NCI-H748 treated with DMSO at 0.1 percent for 48 hours (cell line): ENCODE measurements around the gene SH3PXD2A.
"Not testable (repeated sequence)": the region's sequence is repeated elsewhere in the genome, so short reads cannot be mapped to it uniquely, and the experiment has no call there.

Source experiments
- DNase-seq: peaks from one replicate; lab custom pipeline; 2025; lab: John Stamatoyannopoulos, UW

Gene SH3PXD2A

DNA sequence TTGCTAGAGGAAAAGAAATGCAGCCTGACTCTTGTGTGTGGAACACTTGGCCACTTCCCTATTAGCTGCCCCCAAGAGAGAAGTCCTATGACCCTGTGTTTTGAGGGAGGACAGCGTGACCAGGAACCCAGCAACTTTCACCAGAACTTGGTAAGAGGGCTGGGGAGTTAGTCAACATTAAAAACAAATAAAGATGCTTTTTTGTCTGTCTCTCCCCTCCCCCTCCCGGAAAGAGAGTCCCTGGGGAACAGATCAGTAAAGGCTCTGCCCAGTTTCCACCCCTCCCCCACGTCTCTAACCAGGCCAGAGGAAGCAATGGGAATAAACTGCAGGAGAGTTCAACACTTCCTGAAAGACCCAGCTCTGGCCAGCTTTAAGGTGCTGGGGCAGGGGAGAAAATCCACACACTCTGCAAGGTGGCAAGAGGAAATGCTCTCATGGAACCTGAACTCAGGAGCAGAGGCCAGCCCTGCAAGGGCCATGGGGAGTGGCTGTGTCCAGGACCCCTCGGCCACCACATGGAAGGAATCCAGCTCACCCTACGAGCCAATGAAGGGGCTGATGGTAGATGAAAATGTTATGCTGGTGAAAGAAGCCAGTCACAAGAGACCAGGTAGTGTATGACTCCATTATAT lies 21.5 kb downstream of the SH3PXD2A start:
- DNase-seq, result no peak

DNA sequence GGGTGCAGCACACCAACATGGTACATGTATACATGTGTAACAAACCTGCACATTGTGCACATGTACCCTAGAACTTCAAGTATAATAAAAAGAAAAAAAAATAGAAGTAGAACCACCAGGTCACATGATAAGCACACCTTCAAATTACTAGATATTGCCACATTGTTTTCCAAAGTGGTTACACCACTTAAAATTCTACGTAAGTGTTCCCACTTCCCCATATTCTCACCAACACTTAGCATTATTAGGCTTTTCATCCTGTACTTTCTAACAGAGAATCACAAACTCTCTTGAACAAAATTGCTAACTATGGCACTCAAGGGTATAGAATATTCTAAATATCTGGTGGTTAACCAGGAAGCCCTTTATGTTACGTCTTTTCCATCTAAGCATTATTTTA lies 22.6 kb downstream of the SH3PXD2A start:
- DNase-seq, result no peak

DNA sequence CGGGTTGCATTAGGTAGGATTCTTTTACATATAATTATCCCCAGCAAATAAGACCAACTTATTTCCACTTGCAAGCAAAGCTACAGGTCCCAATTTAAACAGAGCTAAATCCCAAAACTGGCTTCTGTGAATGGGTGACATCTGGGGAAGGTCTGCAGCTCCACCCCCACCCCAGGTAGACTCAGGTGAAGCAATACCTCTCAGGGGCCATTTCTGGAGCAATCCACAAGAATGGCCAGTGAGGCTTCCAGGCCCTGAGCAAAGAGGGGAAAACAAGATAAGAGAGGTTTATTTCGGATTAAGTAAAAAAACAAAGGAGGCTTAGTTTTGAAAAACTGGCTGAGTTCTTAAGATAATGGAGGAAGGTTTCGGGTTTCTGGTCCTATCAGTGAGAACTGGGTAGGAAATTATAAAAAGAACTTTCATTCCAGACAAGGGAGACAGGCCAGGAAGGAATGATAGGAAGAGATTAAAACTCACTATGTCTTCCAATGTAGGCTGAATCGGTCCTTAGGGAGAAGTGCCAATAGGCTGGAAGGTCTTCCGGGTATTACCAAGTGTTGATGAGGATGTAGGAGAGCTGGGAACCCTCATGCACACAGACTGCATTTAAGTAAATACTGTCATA lies 25.4 kb downstream of the SH3PXD2A start:
- DNase-seq, result no peak

DNA sequence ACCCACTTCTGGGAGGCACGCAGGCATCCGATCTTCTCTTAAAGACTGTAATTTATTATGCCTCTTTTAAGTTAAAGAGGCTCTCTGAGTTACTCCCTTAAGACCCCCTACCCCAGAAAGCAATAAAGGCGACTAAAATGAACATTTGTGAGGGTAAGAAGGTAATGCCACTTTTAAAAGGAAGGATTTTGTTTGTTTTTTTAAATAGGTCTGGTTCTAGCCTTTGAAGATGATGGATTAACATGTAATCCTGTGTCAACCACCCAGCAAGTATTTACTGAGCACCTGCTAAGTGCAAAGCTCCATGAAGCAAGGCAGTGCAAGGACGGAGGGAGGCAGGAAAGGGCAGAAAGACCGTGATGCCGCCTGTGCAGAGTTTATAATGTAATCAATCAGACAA lies 26.1 kb downstream of the SH3PXD2A start:
- no peak for DNase-seq

DNA sequence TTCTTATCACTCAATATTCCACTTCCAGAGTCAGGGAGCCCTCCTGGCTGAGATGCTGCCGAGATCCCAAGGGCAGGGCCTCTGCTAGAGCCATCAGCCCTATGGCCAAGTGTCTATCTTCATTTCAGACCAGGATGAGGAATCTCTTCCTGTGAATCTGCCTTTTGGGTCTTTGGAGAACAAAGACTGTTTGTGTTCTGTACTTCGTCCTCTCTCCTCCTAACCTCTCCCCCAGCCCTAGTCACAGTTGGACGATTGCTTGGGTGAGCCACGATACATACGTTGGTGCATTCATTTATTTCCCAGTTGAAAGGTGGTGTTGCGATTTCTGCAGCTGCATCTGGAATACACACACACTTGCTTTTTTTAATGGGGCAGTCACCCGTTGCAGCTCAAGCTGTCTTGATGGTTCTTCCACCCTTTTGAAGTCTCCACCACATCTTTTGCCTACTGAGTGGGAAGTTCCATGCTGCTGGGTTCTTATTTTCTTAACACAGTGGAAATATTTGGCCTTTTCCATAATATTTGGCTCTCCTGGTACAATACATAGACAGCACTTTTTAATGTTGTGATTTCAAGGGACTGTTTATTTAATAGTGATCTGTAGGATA lies 26.7 kb downstream of the SH3PXD2A start:
- DNase-seq, result no peak

DNA sequence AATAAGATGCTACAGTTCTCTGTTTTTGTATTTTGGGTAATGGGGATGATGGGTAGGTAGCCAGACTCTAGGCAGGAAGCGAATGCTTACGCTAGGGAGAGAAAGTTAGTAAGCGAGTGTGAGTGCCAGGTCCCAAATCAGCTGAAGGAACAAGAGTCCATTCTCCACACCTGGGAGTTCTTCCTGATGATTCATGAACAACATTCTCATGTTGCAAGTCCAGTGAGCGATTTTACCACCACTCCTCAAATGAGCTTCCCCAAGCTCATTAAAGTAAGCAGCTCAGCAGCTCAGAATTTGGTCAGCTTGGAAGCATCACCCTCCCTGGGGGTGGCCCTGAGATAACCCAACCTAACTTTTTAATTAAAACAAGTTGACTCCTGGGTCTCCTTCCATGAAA lies 27.3 kb downstream of the SH3PXD2A start:
- DNase-seq, result no peak

DNA sequence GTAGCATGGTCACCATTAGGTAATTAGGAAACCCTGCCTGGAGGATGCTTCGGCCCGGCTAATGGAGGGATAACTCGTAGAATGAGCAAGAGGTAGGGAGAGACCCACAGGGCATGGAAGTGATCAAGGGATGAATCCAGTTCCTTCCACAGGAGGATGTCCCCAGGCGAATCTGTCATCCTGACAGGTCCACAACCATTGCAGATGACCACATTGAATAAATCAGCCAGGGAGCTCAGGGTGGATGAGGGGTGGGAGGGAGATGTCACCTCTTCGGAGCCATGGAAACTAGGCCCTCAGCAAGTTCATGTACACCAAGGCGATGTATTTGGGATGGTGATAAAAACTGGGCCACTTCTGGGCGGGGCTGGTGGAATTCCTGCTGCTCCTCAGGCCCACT lies 28.5 kb downstream of the SH3PXD2A start:
- no peak for DNase-seq

DNA sequence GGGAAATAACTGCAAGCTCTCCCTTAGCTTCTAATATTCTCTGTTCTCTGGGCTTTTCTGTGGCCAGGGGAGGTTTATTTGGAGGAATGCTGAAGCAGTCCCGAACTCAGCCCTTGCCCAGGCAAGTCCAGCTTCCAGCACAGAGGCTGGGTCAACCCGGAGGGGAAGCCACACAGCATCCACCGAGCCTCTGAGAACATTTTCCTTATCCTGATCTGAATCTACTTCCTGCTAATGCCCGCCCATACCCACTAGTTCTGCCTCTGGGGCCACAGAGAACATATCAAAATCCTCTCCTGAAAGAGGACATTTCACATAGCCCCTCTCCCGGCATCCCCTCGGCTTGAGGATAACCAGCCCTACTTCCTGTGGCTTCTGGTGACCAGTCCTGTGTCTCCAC lies 31.1 kb downstream of the SH3PXD2A start:
- DNase-seq, result no peak

DNA sequence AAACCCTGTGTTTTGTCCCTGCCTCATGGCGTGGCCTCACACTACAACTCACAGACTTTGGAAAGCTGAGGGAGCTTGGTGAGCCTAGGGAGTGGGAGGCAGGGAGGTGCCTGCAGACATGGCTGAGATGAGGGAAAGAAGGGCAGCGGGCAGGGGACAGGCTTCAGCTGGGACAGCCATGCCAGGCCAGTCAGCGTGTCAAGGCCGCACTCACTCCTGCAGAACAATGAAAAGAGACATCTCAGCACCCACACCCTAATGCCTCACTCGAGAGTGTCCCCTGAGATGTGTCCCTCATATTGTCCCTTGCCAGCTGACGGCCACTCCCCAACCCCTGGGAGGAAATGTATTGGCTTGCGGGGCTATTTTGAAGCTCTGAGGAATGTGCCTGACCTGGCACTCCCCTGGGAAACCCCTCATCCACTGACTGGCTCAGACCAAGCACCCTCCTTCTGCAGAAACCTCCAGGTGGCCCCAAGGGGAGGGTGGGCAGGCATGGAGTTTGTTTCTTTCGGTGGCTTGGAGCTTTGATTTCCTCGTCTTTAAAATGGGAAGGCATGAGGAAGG lies 31.6 kb downstream of the SH3PXD2A start:
- DNase-seq, result no peak

DNA sequence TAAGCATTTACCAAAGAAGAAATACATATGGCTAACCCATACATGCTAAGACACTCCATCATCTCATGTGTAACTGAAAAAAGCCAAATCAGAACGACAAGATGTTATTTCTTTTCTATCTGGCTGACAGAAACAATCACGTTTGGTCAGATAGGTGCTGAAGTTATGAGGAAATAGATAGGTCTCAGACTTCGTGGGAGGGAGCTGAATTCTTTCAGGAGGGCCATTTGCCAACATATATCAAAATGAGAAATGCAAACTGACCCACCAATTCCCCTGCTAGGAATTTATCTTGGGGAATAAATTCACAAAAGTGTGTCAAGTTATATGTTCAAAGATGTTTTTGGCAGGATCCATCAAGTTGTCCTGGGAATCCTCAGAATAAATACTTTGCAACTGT lies 32.6 kb downstream of the SH3PXD2A start:
- no peak for DNase-seq

DNA sequence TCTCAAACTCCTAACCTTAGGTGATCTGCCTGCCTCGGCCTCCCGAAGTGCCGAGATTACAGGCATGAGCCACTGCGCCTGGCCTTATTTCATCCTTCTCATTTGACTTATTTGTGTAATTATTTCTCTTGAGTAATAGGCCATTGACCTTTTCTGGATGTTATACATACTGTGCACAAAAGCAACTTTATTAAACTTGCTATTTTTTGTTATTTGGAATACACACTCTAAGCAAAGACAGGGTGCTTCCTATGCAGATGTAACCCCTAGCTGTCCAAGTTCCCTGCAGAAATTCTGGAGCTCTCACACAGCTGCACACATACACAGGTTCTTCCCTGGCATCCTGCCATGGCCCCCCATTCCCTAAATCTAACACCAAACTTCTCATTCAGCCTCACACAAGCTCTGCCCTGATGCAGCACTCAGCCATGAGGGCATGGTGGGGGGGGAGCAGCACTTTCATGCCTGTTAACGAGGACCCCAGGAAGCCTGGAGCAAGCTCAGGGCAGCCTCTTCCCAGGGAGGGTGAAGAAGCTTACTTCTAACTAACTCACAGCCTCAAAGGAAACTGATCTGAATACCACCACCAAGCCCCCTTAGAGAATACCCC lies 33.2 kb downstream of the SH3PXD2A start:
- DNase-seq, result no peak

DNA sequence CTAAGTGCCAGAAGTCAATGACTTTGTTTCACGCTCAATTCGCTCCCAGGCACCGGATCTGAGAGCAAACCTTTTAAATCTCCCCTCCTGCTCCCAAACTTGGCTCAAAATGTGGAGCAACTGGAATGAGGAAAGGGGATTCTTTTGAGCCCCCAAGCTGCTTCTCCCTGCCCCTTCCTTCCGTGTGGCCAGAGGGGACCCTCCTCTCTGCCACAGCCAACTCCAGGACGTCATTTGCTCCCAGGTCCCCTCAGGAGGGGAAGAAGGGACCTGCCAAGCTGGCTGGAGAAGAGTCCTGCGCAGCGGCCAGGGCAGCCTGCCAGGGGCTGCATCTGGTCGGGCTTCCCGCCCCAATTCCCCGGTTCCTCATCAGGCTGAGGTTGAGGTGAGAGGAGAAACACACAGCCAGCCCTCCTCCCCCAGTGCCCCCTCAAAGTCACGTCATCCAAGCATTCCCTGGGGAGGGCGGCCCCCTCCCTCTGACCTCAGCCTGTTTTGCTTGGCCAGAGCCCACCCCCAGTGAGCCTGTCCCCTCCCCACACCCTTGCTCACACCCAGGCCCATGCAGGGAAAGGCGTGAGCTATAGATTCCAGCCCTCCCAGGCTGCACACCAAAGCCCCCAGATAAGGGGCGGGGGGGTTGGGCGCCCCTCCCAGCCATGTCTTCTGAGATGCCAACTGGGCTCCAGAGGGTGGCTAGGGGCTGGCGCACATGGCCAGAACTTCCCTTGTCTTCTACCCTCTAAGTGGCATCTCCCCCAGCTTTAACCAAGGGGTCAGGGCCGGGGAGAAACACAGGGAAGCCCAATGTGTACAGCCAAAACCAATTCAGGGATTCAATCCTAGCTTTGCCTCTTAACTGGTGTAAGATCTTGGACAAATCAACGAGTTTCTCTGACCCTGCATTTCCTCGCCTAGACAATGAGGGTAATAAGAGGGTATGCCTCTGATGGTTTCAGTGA lies 35.0 kb downstream of the SH3PXD2A start:
- no peak for DNase-seq

DNA sequence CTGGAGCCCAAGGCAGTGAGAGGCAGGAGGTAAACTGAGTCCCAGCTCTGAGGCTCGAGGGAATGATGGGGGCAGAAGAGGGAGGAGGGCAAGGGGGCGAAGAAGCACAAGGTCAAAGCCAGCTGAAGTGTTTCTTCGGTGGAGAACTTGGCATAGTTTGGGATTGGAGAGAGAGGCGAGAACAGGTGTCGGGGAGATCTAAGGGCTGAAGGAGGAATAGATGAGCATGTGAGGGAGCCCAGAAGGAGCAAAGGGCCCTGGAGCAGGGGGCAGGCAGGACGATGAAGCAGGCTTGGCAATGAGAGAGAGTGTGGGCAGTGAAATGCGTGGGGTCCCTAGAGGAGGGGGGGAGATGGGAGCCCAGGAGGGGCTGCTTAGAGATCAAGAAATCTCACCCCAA lies 35.9 kb downstream of the SH3PXD2A start:
- DNase-seq, result no peak

DNA sequence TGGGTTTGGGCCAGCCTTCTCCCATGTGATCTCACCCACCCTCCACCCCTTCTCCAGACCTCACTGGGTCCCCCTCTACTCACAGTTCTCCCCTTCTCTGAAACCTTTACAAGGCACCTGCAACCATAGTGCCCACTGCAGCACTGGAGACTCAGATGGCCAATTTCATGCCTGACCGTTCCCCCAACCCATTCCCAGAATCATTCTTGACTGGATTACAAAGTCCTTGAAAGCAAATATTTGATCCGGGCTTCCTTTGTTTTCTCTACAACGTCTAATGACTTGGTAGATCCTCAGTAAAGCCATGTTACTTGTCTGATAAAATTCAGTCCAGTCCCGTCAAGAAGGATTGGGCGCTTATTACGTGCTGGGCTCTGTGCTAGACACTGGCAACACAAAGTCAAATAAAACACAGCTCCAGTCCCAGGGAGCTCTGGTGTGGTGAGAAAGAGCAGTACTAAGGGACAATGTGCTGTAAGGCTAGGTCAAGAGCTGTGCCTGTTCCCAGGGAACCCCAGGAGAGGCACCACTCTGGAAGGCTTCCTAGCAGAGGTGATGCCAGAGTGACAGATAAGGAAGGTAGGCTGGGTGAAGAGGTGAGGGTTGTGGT lies 36.5 kb downstream of the SH3PXD2A start:
- no peak for DNase-seq

DNA sequence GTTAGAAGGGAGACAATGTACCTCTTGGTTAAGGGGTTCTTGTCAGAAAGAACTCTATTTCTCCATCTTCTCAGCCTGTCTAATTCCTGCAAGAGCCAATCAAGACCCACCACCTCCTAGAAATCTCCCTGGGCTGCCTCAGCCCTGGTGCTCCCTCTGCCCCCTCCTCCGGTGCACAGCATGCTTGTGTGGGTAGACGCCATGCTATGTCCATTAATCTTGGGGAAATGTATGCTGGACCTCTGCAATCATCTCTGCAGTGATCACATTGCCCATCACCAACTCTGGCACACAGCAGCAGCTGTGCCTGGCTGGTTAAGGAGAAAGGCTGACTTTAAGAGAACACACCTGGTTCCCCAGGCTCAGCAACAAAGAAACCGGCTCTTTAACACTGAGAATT lies 37.3 kb downstream of the SH3PXD2A start:
- no peak for DNase-seq

DNA sequence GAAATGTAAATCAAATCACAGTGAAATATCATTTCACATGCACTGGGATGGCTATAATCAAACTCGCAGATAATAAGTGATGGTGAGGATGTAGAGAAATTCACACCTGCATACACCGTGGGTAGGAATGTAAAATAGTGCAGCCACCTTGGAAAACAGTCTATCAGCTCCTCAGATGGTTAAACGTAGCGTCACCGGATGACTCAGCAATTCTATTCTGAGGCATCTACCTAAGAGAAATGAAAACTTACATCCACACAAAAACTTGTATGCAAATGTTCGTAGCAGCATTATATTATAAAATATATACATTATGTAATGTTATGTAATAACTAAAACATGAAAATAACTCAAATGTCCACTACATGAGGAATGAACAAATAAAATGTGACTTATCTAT lies 38.9 kb downstream of the SH3PXD2A start:
- DNase-seq, result no peak

DNA sequence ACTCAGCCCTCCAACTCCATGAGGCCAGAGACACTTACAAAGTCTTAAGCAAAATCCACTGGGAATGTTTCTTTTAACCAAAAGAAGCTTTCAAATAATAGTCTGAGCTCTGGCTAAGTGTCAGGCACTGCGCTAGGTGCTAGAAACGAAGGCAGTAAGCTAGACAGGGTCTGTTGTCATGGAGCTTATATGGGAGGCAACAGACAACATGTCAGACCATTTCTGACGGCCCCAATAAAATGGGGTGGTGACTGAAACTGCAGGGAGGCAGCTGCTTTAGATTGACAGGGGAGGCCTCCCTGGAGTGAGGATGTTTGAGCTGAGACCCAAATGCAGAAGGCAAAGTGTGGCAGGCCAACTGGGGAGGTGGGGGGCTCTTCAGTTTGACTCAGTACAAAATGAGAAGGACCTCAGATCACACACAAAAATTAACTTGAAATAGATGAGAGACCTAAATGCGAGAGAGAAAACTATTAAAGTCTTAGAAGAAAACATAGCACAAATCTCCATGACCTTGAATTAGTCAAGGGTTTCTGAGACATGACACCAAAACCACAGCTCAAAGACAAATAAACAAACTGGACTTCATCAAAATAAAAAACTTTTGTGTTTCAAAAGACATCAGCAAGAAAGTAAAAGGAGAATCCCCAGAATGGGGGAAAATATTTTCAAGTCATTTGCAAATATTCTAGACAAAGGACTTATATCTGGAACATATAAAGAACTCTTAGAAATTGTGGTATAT lies 40.6 kb downstream of the SH3PXD2A start:
- no peak for DNase-seq

DNA sequence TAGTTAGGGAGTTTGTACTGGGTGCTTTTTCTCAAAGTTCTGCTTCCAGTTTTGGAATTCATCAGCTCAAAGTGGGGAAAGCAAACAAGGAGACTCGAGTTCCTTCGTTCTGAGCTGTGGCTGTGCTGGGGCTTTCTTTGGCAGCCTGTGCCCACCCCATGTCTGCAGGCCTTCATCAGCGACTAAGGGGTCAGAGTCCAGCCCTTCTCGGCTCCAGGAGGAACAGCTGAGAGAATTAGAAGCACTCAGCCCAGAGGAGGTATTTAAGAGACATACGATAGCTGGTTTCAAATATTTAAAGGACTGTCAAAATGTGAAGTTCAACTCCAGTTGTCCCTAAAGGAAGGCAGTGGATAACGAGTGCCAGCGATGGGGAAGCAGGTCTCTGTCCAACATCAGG lies 41.3 kb downstream of the SH3PXD2A start:
- DNase-seq, result no peak

DNA sequence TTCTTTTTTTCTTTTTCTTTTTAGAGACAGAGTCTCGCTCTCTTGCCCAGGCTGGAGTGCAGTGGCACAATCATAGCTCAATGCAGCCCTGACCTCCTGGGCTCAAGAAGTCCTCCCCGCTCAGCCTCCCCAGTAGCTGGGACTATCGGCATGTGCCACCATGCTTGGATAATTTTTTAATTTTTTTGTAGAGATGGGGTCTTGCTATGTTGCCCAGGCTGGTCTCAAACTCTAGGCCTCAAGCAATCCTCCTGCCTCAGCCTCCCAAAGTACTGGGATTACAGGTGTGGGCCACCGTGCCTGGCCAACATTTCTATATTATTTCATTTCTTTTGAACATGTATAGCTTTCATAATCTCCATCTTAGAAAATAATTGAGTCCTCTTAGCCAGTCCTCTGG lies 42.1 kb downstream of the SH3PXD2A start:
- not testable (repeated sequence) for DNase-seq

DNA sequence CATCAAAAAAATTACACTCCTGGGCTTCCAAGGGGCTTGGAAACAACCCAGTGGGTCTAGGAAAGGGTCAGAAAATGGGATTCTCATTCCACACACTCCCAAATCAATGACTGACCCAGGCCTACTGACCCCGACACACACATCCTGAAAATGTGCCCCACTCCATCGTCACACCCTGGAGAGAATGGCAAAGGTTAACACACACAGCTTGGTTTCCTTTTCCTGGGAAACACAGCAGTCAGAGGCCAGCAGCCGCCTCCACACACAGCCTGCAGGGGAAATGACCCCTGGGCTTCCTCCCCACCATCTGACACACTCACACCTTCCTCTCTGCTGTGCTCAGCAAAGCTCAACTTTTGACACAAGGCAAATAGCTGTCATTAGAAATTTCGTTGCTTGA lies 42.9 kb downstream of the SH3PXD2A start:
- no peak for DNase-seq

DNA sequence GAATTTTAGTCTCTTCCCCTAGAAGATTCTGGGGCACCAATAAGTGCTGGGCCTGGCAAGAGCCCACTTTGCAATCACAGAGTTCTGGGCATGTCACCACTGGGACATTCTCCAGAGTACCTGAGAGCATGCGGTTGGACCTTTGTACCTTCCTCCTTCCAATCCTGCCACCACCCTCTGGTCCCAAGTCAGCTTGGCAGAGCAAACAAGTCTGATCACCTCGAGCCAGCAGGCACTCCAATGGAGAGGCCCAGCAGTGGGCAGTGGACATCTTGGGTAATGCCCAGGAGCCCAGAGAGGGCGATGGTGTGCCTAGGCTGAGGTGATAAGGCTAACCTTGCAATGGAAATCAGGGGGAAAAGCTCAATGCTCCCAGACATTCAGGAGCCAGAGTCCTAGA lies 43.4 kb downstream of the SH3PXD2A start:
- DNase-seq, result no peak
